Tibial nerve (tissue), 3 donors: ENCODE results near the gene PLSCR3.

Source experiments
- POLR2A ChIP-seq, 2 donors: fragments of 450-650 bp; IDR thresholded peaks; one replicate each; pipeline ENCODE4 v1.6.1; 2017; ENCODE audit warnings: antibody characterized with exemption in 2 of 2, mild to moderate bottlenecking in 2 of 2, moderate library complexity in 2 of 2
- TF ChIP-seq, protein P1 (sequence below), 5 experiments: fragments of 200-600 bp in 3 of 5; fragments of 450-650 bp in 2 of 5; sonication (generic) in 3 of 5; IDR thresholded peaks; one replicate each; pipeline ENCODE4 v1.5.1; 2016 to 2019; ENCODE audit warnings: antibody characterized with exemption in 5 of 5, mild to moderate bottlenecking in 3 of 5, moderate library complexity in 2 of 5

DNA sequence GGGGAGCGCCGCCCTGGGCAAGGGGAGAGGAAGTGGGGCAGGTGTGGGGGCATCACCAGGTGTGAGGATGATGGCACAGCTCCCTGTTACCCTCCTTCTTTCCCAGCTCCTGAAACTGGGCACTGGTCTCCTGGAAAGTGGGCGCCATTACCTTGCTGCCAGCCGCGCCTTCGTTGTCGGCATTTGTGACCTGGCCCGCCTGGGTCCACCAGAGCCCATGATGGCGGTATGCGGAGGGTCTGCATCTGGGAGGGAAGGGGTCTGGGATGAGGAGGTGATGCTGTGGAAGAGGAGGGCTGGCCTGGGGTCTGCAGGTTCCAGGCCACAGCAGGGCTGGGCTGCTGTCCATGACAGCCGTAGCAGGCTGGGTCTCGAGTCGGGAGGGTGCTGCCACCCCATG is 52.5 kb downstream of the PLSCR3 start:
- TF ChIP-seq, protein P1, sequence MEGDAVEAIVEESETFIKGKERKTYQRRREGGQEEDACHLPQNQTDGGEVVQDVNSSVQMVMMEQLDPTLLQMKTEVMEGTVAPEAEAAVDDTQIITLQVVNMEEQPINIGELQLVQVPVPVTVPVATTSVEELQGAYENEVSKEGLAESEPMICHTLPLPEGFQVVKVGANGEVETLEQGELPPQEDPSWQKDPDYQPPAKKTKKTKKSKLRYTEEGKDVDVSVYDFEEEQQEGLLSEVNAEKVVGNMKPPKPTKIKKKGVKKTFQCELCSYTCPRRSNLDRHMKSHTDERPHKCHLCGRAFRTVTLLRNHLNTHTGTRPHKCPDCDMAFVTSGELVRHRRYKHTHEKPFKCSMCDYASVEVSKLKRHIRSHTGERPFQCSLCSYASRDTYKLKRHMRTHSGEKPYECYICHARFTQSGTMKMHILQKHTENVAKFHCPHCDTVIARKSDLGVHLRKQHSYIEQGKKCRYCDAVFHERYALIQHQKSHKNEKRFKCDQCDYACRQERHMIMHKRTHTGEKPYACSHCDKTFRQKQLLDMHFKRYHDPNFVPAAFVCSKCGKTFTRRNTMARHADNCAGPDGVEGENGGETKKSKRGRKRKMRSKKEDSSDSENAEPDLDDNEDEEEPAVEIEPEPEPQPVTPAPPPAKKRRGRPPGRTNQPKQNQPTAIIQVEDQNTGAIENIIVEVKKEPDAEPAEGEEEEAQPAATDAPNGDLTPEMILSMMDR (IDR thresholded peaks at IDR 0.05): no peak
- no peak for TF ChIP-seq POLR2A (IDR thresholded peaks at IDR 0.05)
